Measurements from ENCODE around the gene OR8D2. TPM values are rescaled to one million over a fixed set of nuclear protein-coding genes. Genes with fewer than 3 reads are reported as not detected.
"Not testable (repeated sequence)": the region's sequence is repeated elsewhere in the genome, so short reads cannot be mapped to it uniquely, and the experiment has no call there.

The OR8D2 gene
- total and polyA plus RNA-seq, 2 donors from 2014 or later, result not detected

DNA sequence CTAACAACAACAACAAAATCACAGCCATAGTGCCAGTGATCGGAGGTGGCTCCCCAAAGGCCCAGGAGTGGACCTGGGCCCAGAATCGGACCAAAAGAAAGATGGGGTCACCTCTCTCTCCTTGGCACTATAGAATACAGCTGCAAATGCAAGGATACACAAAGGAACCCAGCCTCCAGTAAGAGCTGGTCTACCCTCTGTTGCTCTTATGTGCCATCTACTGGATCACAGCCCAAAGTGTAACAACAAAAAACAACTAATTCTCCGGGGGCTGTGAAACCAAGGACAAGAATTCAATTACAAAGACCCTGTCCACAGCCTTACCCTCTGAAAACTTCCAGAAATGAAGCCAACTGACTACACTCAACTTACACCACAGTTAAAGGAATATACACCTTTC, 42.2 kb downstream of the OR8D2 start:
- peak in 1 of 5 donors; percentile 5 for DNase-seq

GRCh38 chr11:124277207-124277606, 42.8 kb downstream of the OR8D2 start:
- Histone ChIP-seq H3K27me3 (ENCODE audit: control insufficient read depth, insufficient read depth, low read length) (no peaks in the 10 kb centered on the region), H3K4me1 (ENCODE audit: control insufficient read depth in 2 of 3, insufficient read depth in 2 of 3, low read depth in 1 of 3, low read length in 3 of 3) (no peaks in the 10 kb centered on the region), H3K27ac (ENCODE audit: low read depth in 2 of 2, low read length in 2 of 2) (no peak overlapping the region), H3K9me3 (ENCODE audit: control insufficient read depth in 2 of 3, insufficient read depth in 1 of 3, low read length in 3 of 3) (no peaks in the 10 kb centered on the region), H3K9ac (ENCODE audit: low read length in 3 of 3) (no peak overlapping the region), H3K4me3 (ENCODE audit: low read length in 3 of 3) (no peak overlapping the region), H3K36me3 (ENCODE audit: control insufficient read depth in 2 of 3, insufficient read depth in 3 of 3, low read length in 3 of 3) (no peaks in the 10 kb centered on the region)
- FAIRE-seq (no peak), DNase-seq (peak in 1 of 5 donors; percentile 33)
- TF ChIP-seq, protein P1, sequence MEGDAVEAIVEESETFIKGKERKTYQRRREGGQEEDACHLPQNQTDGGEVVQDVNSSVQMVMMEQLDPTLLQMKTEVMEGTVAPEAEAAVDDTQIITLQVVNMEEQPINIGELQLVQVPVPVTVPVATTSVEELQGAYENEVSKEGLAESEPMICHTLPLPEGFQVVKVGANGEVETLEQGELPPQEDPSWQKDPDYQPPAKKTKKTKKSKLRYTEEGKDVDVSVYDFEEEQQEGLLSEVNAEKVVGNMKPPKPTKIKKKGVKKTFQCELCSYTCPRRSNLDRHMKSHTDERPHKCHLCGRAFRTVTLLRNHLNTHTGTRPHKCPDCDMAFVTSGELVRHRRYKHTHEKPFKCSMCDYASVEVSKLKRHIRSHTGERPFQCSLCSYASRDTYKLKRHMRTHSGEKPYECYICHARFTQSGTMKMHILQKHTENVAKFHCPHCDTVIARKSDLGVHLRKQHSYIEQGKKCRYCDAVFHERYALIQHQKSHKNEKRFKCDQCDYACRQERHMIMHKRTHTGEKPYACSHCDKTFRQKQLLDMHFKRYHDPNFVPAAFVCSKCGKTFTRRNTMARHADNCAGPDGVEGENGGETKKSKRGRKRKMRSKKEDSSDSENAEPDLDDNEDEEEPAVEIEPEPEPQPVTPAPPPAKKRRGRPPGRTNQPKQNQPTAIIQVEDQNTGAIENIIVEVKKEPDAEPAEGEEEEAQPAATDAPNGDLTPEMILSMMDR (IDR thresholded peaks at IDR 0.05; ENCODE audit: borderline replicate concordance, extremely low read depth, insufficient read depth), result no peak
- intact Hi-C loops (cut with DNase I), result no loop called here

More for the DNA sequence above, 42.2 kb downstream of the OR8D2 start:
- Histone ChIP-seq H3K9me3 (ENCODE audit: control insufficient read depth in 2 of 3, insufficient read depth in 1 of 3, low read length in 3 of 3) (no peaks in the 10 kb centered on the region), H3K36me3 (ENCODE audit: control insufficient read depth in 2 of 3, insufficient read depth in 3 of 3, low read length in 3 of 3) (no peaks in the 10 kb centered on the region), H3K27me3 (ENCODE audit: control insufficient read depth, insufficient read depth, low read length) (no peaks in the 10 kb centered on the region), H3K4me1 (ENCODE audit: control insufficient read depth in 2 of 3, insufficient read depth in 2 of 3, low read depth in 1 of 3, low read length in 3 of 3) (no peaks in the 10 kb centered on the region), H3K9ac (ENCODE audit: low read length in 3 of 3) (no peak overlapping the region), H3K4me3 (ENCODE audit: low read length in 3 of 3) (no peak overlapping the region), H3K27ac (ENCODE audit: low read depth in 2 of 2, low read length in 2 of 2) (no peak overlapping the region)
- FAIRE-seq, result no peak
- TF ChIP-seq, protein P1 (IDR thresholded peaks at IDR 0.05; ENCODE audit: borderline replicate concordance, extremely low read depth, insufficient read depth), result no peak
- intact Hi-C loops (cut with DNase I), result no loop called here

DNA sequence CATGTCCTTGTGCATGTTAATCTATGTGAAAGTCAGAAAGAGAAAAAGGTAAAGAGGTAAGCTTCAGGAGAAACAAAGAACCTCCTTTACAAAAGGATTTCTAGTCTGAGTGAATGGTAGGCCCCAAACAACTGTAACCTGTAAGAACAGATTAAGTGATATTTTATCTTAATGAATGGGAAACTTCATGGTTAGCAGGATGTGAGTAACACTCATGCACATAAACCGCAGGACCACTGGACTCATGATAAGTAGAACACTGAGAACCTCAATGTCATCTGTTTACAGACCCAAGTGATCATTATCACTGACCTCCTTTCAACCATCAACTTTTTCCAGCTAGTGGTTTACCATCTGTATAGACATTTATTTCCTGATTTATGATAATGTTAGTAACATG, 43.9 kb downstream of the OR8D2 start:
- no peaks in the 10 kb centered on the region for H3K9me3 ChIP-seq (ENCODE audit: control insufficient read depth in 2 of 3, insufficient read depth in 1 of 3, low read length in 3 of 3)
- no peak overlapping the region for H3K4me3 ChIP-seq (ENCODE audit: low read length in 3 of 3)
- FAIRE-seq (no peak), DNase-seq (no peak)
- no peak overlapping the region for H3K27ac ChIP-seq (ENCODE audit: low read depth in 2 of 2, low read length in 2 of 2)
- H3K36me3 ChIP-seq (ENCODE audit: control insufficient read depth in 2 of 3, insufficient read depth in 3 of 3, low read length in 3 of 3), result no peaks in the 10 kb centered on the region
- TF ChIP-seq, protein P1 (IDR thresholded peaks at IDR 0.05; ENCODE audit: borderline replicate concordance, extremely low read depth, insufficient read depth), result no peak
- H3K4me1 ChIP-seq (ENCODE audit: control insufficient read depth in 2 of 3, insufficient read depth in 2 of 3, low read depth in 1 of 3, low read length in 3 of 3), result no peaks in the 10 kb centered on the region
- no peaks in the 10 kb centered on the region for H3K27me3 ChIP-seq (ENCODE audit: control insufficient read depth, insufficient read depth, low read length)
- intact Hi-C loops (cut with DNase I), result no loop called here
- no peak overlapping the region for H3K9ac ChIP-seq (ENCODE audit: low read length in 3 of 3)

DNA sequence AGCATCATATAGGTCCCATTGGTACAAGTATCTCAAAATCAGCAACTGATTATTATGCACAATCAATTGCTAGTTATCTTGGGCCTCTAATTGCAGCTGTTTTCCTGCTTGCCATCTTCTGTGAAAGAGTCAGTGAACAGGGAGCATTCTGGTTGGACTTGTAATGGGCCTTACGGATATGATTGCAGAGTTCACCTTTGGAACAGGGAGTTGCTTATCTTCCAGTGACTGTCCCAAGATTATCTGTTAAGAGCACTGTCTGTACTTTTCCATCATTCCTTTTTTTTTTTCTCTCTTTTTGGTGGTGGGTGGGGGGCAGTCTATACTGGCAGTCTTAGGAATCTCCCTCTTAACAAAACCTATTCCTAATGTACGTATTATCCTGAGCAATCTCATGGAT, 46.0 kb downstream of the OR8D2 start:
- Histone ChIP-seq H3K9ac (ENCODE audit: low read length in 3 of 3) (no peak overlapping the region), H3K36me3 (ENCODE audit: control insufficient read depth in 2 of 3, insufficient read depth in 3 of 3, low read length in 3 of 3) (no peaks in the 10 kb centered on the region), H3K9me3 (ENCODE audit: control insufficient read depth in 2 of 3, insufficient read depth in 1 of 3, low read length in 3 of 3) (no peaks in the 10 kb centered on the region), H3K27ac (ENCODE audit: low read depth in 2 of 2, low read length in 2 of 2) (no peak overlapping the region), H3K4me1 (ENCODE audit: control insufficient read depth in 2 of 3, insufficient read depth in 2 of 3, low read depth in 1 of 3, low read length in 3 of 3) (no peaks in the 10 kb centered on the region), H3K27me3 (ENCODE audit: control insufficient read depth, insufficient read depth, low read length) (no peaks in the 10 kb centered on the region), H3K4me3 (ENCODE audit: low read length in 3 of 3) (no peak overlapping the region)
- FAIRE-seq (no peak), DNase-seq (no peak)
- TF ChIP-seq, protein P1 (IDR thresholded peaks at IDR 0.05; ENCODE audit: borderline replicate concordance, extremely low read depth, insufficient read depth), result no peak
- intact Hi-C loops (cut with DNase I), result no loop called here

DNA sequence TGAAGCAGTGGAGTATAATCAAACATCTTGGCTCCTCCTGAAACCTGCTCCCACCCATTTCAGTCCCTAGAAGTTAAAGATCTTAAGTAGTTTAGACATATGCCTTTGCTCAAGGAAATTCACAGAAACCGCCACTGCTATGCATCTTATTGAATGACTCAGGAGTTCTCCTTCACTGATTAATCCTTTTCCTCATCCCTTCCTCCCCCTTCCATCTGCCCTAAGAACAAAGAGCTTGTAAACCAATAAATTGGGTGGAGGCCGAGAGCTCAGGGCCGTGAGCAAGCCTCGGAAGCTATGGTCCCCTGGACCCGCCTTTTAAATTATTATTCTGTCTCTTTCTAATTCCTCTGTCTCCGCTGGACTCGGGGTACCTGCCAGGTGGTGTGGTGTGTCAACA, 49.1 kb downstream of the OR8D2 start:
- intact Hi-C loops (cut with DNase I); FAIRE-seq; H3K36me3 ChIP-seq (ENCODE audit: control insufficient read depth in 2 of 3, insufficient read depth in 3 of 3, low read length in 3 of 3); H3K4me3 ChIP-seq (ENCODE audit: low read length in 3 of 3); H3K27me3 ChIP-seq (ENCODE audit: control insufficient read depth, insufficient read depth, low read length); DNase-seq; H3K9me3 ChIP-seq (ENCODE audit: control insufficient read depth in 2 of 3, insufficient read depth in 1 of 3, low read length in 3 of 3); H3K4me1 ChIP-seq (ENCODE audit: control insufficient read depth in 2 of 3, insufficient read depth in 2 of 3, low read depth in 1 of 3, low read length in 3 of 3); H3K9ac ChIP-seq (ENCODE audit: low read length in 3 of 3); H3K27ac ChIP-seq (ENCODE audit: low read depth in 2 of 2, low read length in 2 of 2): not testable (repeated sequence)

Measured in kidney (tissue), 14 donors.